Activated T-cell treated with anti-CD3 and anti-CD28 coated beads for 1 hour (primary cell): Measurements from ENCODE around the gene RAP2B.

ENCODE experiments used
- DNase-seq: peaks from one replicate; pipeline ENCODE4 v3.0.0-alpha.2; 2020; ENCODE audit warnings: low read depth

The RAP2B gene

DNA sequence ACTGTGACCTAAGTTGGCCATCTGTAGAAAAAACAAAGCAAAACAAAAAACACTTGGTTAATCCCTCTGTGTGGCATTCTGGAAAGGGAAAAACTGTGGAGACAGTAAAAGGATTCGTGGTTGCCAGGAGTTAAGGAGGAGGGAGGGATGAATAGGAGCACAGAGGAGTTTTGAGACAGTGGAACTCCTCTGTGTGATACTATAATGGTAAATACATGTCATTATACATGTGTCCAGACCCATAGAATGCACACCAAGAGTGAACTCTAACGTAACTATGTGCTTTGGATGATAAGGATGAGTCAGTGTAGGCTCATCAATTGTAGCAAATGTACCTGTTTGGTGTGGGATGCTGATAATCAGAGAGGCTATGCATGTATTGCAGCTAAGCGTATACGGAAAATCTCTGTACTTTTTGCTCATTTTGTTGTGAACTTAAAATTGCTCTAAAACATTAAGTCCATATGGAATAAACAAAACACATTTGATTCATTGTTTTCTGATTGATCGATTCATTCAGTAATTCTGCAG, 33.4 kb downstream of the RAP2B start:
- no peak for DNase-seq

DNA sequence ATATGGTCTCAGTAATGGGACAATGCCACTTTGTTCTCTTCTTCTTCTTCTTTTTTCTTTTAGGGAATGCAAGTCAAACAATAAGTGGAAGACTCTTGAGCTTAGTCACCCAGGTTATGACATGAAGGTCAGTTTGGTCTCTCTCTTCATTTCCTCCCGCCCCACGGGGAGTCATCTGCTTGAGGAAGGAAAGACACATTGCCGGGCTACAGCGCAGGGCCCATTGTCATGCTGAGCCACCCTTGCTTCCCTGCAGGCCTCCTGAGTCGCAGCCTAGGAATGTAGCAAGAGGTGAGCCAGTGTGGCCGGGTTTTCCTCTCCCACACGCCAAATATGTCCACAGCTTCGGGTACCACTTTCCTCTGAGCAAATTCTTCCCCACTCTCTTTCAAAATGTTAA, 47.6 kb downstream of the RAP2B start:
- DNase-seq: no peak

DNA sequence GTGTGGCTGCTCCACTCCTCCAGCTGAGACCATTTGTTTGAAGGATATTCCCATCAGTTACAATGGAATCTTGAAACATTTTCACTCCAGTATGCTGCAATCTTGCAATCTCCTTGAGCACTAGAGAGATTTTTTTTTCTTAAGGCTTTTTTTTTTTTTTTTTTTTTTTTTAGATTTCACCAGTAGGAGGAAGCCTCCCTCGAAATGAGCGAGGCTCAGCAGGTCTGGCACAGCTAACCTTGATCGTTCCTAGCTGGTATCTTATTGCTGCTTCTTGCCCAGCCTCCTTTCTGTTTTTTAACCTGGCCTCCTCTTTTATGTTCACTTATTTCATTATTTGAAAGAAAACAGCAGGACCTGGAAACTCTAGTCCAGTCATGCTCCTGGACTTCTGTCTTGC, 48.1 kb downstream of the RAP2B start:
- DNase-seq: peak; percentile 3

DNA sequence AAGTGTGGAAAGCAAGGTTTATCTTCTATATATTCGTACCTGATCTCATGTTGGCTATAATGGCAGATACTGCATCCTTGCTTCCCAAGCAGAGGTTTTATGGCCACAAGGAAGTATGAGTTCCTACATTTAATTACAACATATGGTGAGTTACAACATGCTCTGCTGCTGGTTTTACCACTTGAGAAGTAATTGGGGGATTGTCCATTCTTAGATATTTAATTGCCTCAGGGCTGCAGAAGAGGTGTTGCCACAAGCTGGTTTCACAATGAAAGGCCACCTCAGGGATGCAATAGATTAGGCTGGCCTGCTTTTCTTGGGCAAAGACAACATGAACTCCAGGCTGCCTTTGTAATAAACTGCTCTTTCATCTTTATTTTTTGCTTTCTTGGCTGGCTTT, 48.6 kb downstream of the RAP2B start:
- no peak for DNase-seq

DNA sequence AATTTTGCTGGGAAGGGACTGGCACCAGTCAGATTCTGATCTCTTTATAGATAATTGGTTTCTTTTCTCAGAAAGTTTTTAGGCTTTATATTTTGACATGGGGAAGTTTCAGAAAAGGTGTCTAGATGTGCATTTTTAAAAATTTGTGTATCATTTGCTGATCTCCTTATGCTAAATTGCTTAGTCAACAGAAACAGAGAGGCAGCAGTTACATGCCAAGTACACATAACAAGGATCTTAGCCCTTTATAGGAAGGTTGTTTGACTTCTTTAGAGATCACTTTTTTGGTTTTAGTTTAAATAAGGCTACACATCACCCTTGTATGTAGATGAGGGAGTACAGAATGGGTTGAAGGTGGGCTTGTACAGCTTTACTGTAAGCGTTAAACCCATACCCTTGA, 53.5 kb downstream of the RAP2B start:
- DNase-seq: no peak

DNA sequence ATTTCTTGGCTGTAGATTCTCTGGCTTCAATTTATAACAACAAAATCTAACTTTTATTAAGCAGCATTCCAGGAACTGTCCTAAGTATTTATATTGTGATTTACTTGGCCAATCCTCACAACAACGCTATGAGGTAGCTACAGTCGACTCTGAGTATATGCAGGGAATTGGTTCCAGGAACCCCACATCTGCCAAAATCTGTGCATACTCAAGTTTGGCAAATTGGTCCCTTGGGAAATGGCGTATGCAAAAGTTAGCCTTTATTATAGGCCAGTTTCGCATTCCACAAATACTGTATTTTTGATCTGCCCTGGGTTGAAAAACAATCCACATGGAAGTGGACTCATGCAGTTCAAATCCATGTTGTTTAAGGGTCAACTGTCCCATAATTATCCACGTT, 53.9 kb downstream of the RAP2B start:
- DNase-seq: no peak

DNA sequence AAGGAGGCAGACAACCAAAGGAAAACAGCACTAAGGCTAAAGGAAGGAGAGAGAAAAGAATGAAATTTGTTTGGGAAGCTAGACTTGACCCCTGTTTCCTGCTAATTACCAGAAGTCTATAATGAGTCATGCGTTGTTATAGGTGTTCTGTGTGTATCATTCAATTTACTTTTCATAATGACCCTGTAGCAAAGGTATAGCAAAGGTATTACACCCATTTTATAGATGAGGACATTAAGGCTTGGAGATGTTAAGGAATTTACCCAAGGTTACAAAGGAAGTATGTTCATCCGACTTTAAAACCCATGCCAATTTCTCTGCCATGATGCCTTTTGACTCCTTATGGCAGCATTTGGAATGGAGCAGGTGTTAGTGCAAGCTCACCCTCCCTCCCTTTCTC, 54.9 kb downstream of the RAP2B start:
- DNase-seq: no peak

DNA sequence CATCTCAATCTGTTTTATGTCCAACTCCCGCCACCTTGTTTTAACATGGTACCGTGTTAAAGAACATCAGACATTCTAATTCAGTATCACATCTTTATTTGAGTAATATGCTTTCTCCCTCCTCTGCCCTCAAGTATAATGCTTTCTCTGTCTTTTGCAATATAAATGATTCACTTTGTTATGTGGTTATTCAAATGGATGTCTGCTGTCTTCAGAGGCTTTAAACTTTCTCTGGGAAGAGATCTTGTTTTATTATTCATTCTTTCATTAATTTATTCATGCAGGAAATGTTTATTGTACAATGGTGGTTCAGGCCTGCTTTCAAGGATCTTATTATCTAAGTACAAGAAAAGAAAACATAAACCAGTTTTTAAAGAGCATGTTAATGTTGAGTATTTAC, 57.1 kb downstream of the RAP2B start:
- no peak for DNase-seq
